Left ventricle myocardium inferior (tissue), 1 donor: ENCODE results near the gene LRP4. TPM values are rescaled to one million over a fixed set of nuclear protein-coding genes. Genes with fewer than 3 reads are reported as not detected.

ENCODE experiments used
- DNase-seq: peaks from one replicate; pipeline ENCODE4 v3.0.0-alpha.2; 2020
- H3K27ac ChIP-seq: fragments of 200-600 bp; replicated peaks from 2 replicates; pipeline ENCODE4 v1.8.0; 2021
- H3K27me3 ChIP-seq: fragments of 200-600 bp; 2 replicates; pipeline ENCODE4 v1.8.0; 2021; ENCODE audit warnings: low read depth
- H3K36me3 ChIP-seq: fragments of 200-600 bp; 2 replicates; pipeline ENCODE4 v1.8.0; 2021
- H3K4me1 ChIP-seq: fragments of 200-600 bp; 2 replicates; pipeline ENCODE4 v1.8.0; 2021
- H3K4me3 ChIP-seq: fragments of 200-600 bp; 2 replicates; pipeline ENCODE4 v1.8.0; 2021; ENCODE audit warnings: mild to moderate bottlenecking, moderate library complexity
- H3K9me3 ChIP-seq: fragments of 200-600 bp; replicated peaks from 2 replicates; pipeline ENCODE4 v1.8.0; 2021
- CTCF ChIP-seq: fragments of 200-600 bp; IDR thresholded peaks from 2 replicates; pipeline ENCODE4 v1.8.0; 2021; ENCODE audit warnings: antibody characterized with exemption, mild to moderate bottlenecking, borderline replicate concordance
- intact Hi-C: fragments of 100-400 bp; cut with micrococcal nuclease; formaldehyde crosslinking; loops from one replicate; pipeline ENCODE4 v1.11.0; 2022
- total RNA-seq: library from RNA; stranded (reverse); fragmentation: NEBNext Ultra II Directional; extraction: Animal tissue kit (Norgen Biotek cat#: 25700); gene quantifications from one replicate; pipeline ENCODE4 v1.2.1, GENCODE V29; 2021
- donor health status: DM: no; HTN: yes; CAD: no; lungs with severe emphysema.

The LRP4 gene
- total RNA-seq, 1 donor from 2014 or later, result 22.0 TPM

GRCh38 chr11:46896719-46897406 lies 21.5 kb downstream of the LRP4 start:
- no peaks in the 10 kb centered on the region for H3K9me3 ChIP-seq
- H3K27me3 ChIP-seq, result no peaks in the 10 kb centered on the region
- H3K4me1 ChIP-seq, result peaks cover 18% of the 10 kb centered on the region
- peak overlapping the region; percentile 66 for H3K27ac ChIP-seq
- H3K36me3 ChIP-seq, result peaks cover 31% of the 10 kb centered on the region
- peak; percentile 24 for TF ChIP-seq CTCF
- intact Hi-C loops, result no loop called here
- no peak for DNase-seq
- no peak overlapping the region for H3K4me3 ChIP-seq

- intact Hi-C loops, result no loop called here
- Histone ChIP-seq H3K4me1 (peaks cover 18% of the 10 kb centered on the region), H3K4me3 (no peak overlapping the region), H3K27me3 (no peaks in the 10 kb centered on the region), H3K36me3 (peaks cover 31% of the 10 kb centered on the region), H3K27ac (peak overlapping the region; percentile 66), H3K9me3 (no peaks in the 10 kb centered on the region)
- peak; percentile 80 for DNase-seq
- TF ChIP-seq CTCF, result no peak
These were observed 22.5 kb downstream of the LRP4 start for GRCh38 chr11:46895821-46896220.

GRCh38 chr11:46894961-46895360 lies 23.4 kb downstream of the LRP4 start:
- Histone ChIP-seq H3K27ac (no peak overlapping the region), H3K4me1 (peaks cover 18% of the 10 kb centered on the region), H3K27me3 (no peaks in the 10 kb centered on the region), H3K4me3 (no peak overlapping the region), H3K9me3 (no peaks in the 10 kb centered on the region), H3K36me3 (peaks cover 31% of the 10 kb centered on the region)
- no peak for TF ChIP-seq CTCF
- DNase-seq, result no peak
- intact Hi-C loops, result no loop called here

DNA sequence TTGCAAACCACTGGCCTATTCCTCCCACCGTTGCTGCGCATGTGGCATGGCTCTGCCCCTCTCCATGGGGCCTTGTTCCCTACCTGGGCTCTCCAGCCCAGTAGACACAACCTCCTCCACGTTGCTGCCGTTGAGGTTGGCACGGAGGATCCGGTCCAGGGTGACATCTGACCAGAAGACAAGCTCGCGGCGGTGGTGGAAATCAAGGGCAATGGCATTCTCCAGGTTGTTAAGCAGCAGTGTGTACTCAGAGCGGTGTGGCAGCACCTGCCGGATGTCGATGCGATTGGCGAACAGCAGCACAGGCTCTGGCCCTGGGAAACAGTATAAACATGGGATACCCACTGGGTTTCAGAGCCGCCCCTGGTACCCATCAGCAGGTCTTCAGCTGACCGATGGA lies 23.8 kb downstream of the LRP4 start:
- no peaks in the 10 kb centered on the region for H3K27me3 ChIP-seq
- peaks cover 18% of the 10 kb centered on the region for H3K4me1 ChIP-seq
- H3K9me3 ChIP-seq, result no peaks in the 10 kb centered on the region
- no peak overlapping the region for H3K4me3 ChIP-seq
- no peak for TF ChIP-seq CTCF
- no peak for DNase-seq
- no peak overlapping the region for H3K27ac ChIP-seq
- intact Hi-C loops, result no loop called here
- H3K36me3 ChIP-seq, result peaks cover 26% of the 10 kb centered on the region

DNA sequence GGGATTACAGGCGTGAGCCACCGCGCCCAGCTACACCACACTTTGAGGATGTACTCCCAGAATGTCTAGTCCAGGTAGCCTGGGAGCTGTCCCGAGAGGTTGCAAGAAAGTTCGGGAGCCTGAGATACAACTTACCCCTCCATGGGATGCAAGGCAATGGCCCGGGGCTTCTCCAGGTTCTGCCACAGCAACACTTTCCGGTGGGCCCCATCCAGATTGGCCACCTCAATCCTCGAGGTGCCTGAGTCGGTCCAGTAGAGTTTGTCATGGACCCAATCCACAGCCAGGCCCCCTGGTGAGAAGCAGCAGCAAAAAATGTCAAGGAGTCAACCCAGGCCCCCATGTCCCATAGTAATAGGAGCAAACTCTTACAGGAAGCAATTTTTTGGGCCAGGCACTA lies 25.5 kb downstream of the LRP4 start:
- Histone ChIP-seq H3K4me3 (no peak overlapping the region), H3K4me1 (peaks cover 18% of the 10 kb centered on the region), H3K36me3 (peaks cover 21% of the 10 kb centered on the region), H3K27me3 (no peaks in the 10 kb centered on the region), H3K27ac (no peak overlapping the region), H3K9me3 (no peaks in the 10 kb centered on the region)
- no peak for TF ChIP-seq CTCF
- no peak for DNase-seq
- intact Hi-C loops, result no loop called here

GRCh38 chr11:46892109-46892508 lies 26.2 kb downstream of the LRP4 start:
- Histone ChIP-seq H3K27ac (no peak overlapping the region), H3K4me3 (no peak overlapping the region), H3K9me3 (no peaks in the 10 kb centered on the region), H3K27me3 (no peaks in the 10 kb centered on the region), H3K36me3 (peaks cover 26% of the 10 kb centered on the region), H3K4me1 (peaks cover 18% of the 10 kb centered on the region)
- intact Hi-C loops, result no loop called here
- no peak for TF ChIP-seq CTCF
- no peak for DNase-seq
